ENCODE results near the gene OCA2. TPM values are rescaled to one million over a fixed set of nuclear protein-coding genes. Genes with fewer than 3 reads are reported as not detected.

OCA2 gene
- total RNA-seq, 6 donors from 2014 or later, result 0.83 to 6.0 (median 2.0) TPM

DNA sequence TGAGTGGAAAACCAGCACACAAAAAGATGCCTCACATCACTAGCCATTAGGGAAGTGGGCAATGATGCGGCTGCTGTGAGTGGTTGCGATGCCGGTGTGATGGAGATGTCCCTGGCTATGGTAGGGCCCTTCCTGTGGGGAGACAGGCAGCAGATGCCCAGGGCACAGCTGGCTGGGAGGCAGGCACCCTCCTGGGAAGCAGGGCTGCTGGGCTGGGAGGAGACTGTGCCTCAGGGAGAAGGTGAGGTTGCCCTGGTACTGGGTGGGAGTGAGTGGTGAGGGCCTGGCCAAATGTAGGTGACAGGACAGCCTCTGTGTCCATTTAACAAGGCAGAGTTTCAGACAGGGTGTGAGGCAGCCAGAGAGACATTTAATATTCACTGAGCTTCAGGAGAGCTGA, 335.6 kb downstream of the OCA2 start:
- Histone ChIP-seq H3K36me3 (no peaks in the 10 kb centered on the region), H3K27me3 (no peaks in the 10 kb centered on the region), H3K27ac (no peak overlapping the region), H3K4me3 (no peak overlapping the region), H3K9me3 (peaks cover 0 to 8% (median 0%) of the 10 kb centered on the region in 4 donors), H3K4me1 (no peaks in the 10 kb centered on the region)
- ATAC-seq (ENCODE audit: low FRiP score in 2 of 2) (no peak), DNase-seq (no peak)
- WGBS, 2 donors, result 97% methylated on average over 3 of the region's 3 CpGs
- no peak for TF ChIP-seq POLR2AphosphoS5 (IDR thresholded peaks at IDR 0.05)
- TF ChIP-seq EP300 (IDR thresholded peaks at IDR 0.05), result no peak
- TF ChIP-seq POLR2A (IDR thresholded peaks at IDR 0.05), result no peak
- TF ChIP-seq, protein P1, sequence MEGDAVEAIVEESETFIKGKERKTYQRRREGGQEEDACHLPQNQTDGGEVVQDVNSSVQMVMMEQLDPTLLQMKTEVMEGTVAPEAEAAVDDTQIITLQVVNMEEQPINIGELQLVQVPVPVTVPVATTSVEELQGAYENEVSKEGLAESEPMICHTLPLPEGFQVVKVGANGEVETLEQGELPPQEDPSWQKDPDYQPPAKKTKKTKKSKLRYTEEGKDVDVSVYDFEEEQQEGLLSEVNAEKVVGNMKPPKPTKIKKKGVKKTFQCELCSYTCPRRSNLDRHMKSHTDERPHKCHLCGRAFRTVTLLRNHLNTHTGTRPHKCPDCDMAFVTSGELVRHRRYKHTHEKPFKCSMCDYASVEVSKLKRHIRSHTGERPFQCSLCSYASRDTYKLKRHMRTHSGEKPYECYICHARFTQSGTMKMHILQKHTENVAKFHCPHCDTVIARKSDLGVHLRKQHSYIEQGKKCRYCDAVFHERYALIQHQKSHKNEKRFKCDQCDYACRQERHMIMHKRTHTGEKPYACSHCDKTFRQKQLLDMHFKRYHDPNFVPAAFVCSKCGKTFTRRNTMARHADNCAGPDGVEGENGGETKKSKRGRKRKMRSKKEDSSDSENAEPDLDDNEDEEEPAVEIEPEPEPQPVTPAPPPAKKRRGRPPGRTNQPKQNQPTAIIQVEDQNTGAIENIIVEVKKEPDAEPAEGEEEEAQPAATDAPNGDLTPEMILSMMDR (IDR thresholded peaks at IDR 0.05), result no peak

DNA sequence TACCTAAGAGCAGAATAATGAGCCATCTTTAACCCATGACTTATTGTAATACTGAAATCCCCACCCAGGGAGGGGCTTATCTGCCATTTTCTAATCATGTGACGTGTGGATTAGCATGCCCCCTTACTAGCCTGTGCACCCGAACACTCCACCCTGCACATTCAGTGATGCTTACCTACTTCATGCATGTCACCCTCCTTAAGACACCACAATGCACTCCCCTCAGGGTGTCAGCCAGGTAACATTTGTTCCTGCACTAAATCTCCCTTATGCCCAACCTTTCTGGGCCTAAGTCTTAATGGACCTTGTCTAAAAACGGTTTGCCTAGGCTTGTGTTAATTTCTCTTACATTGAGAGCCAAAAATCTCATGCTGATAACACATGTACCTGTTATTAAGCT, 336.6 kb downstream of the OCA2 start:
- H3K9me3 ChIP-seq, result peaks cover 0 to 8% (median 0%) of the 10 kb centered on the region in 4 donors
- no peaks in the 10 kb centered on the region for H3K4me1 ChIP-seq
- H3K27me3 ChIP-seq, result no peaks in the 10 kb centered on the region
- no peak overlapping the region for H3K4me3 ChIP-seq
- ATAC-seq (ENCODE audit: low FRiP score in 2 of 2) (no peak), DNase-seq (no peak)
- no peak overlapping the region for H3K27ac ChIP-seq
- TF ChIP-seq POLR2A (IDR thresholded peaks at IDR 0.05), result no peak
- TF ChIP-seq, protein P1 (IDR thresholded peaks at IDR 0.05), result no peak
- WGBS, 2 donors, result 77 to 89% methylated on average over 3 of the region's 3 CpGs
- H3K36me3 ChIP-seq, result no peaks in the 10 kb centered on the region

DNA sequence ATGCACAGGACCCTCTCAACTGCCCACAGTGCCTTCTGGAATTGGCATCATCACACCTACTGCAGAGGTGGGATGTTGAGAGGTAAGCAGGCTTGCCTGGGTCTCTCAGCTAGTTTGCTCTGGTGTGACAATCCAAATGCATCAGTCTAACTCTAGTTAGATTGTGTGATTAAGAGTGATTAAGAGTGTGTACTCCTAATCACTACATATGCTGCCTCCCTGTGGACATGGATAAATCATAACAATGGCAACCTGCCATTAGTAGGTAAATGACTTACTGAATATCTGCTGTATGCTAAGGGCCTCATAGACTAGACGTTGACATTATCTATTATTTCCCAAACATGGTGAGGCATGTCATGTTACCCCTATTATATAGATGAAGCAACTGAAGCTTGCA, 342.1 kb downstream of the OCA2 start:
- H3K4me3 ChIP-seq, result no peak overlapping the region
- no peak overlapping the region for H3K27ac ChIP-seq
- 76 to 85% methylated on average over 1 of the region's 1 CpG for WGBS, 2 donors
- no peaks in the 10 kb centered on the region for H3K36me3 ChIP-seq
- DNase-seq, result no peak
- no peaks in the 10 kb centered on the region for H3K27me3 ChIP-seq
- no peak for ATAC-seq (ENCODE audit: low FRiP score in 2 of 2)
- H3K9me3 ChIP-seq, result no peaks in the 10 kb centered on the region
- H3K4me1 ChIP-seq, result no peaks in the 10 kb centered on the region
- TF ChIP-seq EP300 (IDR thresholded peaks at IDR 0.05) (no peak), POLR2A (IDR thresholded peaks at IDR 0.05) (no peak), POLR2AphosphoS5 (IDR thresholded peaks at IDR 0.05) (no peak)
- TF ChIP-seq, protein P1 (IDR thresholded peaks at IDR 0.05), result no peak

DNA sequence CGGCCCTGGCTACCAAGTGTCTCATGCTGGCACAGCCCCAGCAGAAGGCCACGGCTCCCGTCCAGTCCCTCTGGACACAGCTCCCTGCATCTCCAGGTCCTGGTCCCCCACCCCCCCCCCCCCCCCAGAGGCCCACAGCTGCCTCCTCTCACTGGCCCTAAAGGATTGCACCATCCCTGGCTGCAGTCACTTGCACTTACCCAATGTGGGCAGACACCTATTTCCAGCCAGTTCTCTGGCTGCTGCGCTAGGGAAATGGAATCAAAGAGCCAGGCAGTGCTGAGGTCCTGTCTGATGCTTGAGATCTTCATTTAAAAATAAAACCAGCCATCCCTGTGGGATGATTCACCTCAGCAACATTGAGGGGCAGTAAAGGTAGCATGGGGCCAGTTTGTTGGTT, 346.4 kb downstream of the OCA2 start:
- no peak overlapping the region for H3K4me3 ChIP-seq
- 62 to 68% methylated on average over 3 to 4 of the region's 4 CpGs for WGBS, 2 donors
- DNase-seq (peak in 1 of 2 donors; percentile 46), ATAC-seq (ENCODE audit: low FRiP score in 2 of 2) (no peak)
- no peaks in the 10 kb centered on the region for H3K4me1 ChIP-seq
- H3K36me3 ChIP-seq, result no peaks in the 10 kb centered on the region
- H3K9me3 ChIP-seq, result no peaks in the 10 kb centered on the region
- H3K27ac ChIP-seq, result no peak overlapping the region
- H3K27me3 ChIP-seq, result no peaks in the 10 kb centered on the region
- TF ChIP-seq EP300 (IDR thresholded peaks at IDR 0.05) (no peak), POLR2AphosphoS5 (IDR thresholded peaks at IDR 0.05) (peak in 1 of 2 donors; percentile 59)

DNA sequence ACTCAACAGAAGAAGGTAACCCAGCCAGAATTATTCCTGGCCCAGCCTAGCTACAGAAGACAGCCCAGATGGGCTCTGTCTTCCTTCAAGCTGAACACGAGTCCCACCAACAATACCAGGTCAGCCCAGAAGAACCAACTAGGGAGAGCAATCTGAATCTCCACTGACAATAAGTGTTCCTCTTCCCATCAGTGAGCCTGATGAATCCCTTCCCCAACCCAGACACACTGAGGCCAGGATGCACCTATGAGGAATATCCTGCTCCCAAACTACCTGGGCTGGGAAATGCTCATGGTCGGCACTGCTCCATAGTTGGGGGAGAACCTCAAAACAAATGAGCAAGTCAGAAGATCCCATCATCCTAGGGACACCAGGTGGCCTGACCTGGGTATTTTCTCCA, 351.1 kb downstream of the OCA2 start:
- ATAC-seq (ENCODE audit: low FRiP score in 2 of 2), result no peak
- no peak for TF ChIP-seq POLR2A (IDR thresholded peaks at IDR 0.05)
- TF ChIP-seq, protein P1 (IDR thresholded peaks at IDR 0.05), result no peak
- no peak for TF ChIP-seq POLR2AphosphoS5 (IDR thresholded peaks at IDR 0.05)
- TF ChIP-seq EP300 (IDR thresholded peaks at IDR 0.05), result no peak
- DNase-seq, result no peak
- Histone ChIP-seq H3K27ac (no peak overlapping the region), H3K4me3 (no peak overlapping the region), H3K27me3 (no peaks in the 10 kb centered on the region), H3K4me1 (no peaks in the 10 kb centered on the region), H3K36me3 (no peaks in the 10 kb centered on the region), H3K9me3 (no peaks in the 10 kb centered on the region)
- 93 to 100% methylated on average over 2 of the region's 2 CpGs for WGBS, 2 donors
